ENCODE measurements around the gene HIGD1C.

GRCh38 chr12:50986966-50987737 lies 34.8 kb downstream of the HIGD1C start:
- TF ChIP-seq CTCF (IDR thresholded peaks at IDR 0.05), result peak; percentile 25 to 65 (median 50)
- no peak for TF ChIP-seq POLR2A (IDR thresholded peaks at IDR 0.05)

All from thyroid gland (tissue), 4 donors.